Fibroblast of lung (primary cell): ENCODE measurements around the gene SPACA7.

Source experiments
- CTCF ChIP-seq, 2 donors: IDR thresholded peaks in 1 of 2; conservative IDR thresholded peaks in 1 of 2; 1 replicate in 1 of 2; 2 replicates in 1 of 2; pipeline ENCODE4 v1.5.1; 2011 to 2012; ENCODE audit warnings: low read length in 2 of 2, control low read depth in 1 of 2, inconsistent platforms in 1 of 2, low read depth in 1 of 2, mild to moderate bottlenecking in 1 of 2
- EZH2 ChIP-seq: IDR thresholded peaks from 2 replicates; pipeline ENCODE4 v1.5.1; 2012; ENCODE audit warnings: low read length, control low read depth, mild to moderate bottlenecking; ENCODE audit errors: missing control alignments

- TF ChIP-seq CTCF (conservative IDR thresholded peaks at IDR 0.05 in 1 of 2, IDR thresholded peaks at IDR 0.05 in 1 of 2; ENCODE audit: low read depth in 1 of 2, low read length in 2 of 2) (no peak), EZH2 (no peak)
These were observed 98.7 kb downstream of the SPACA7 start for GRCh38 chr13:112474869-112475268.
